HepG2 (cell line): ENCODE data around the gene DCC. TPM values are rescaled to one million over a fixed set of nuclear protein-coding genes. Genes with fewer than 3 reads are reported as not detected.

Experiments used
- GATA4 ChIP-seq: sonication (generic); IDR thresholded peaks from 2 replicates; pipeline ENCODE4 v1.6.1; 2016; ENCODE audit warnings: antibody characterized with exemption, low read depth, borderline replicate concordance
- HNF4G ChIP-seq, 2 experiments: sonication (generic) in 1 of 2; formaldehyde crosslinking in 1 of 2; IDR thresholded peaks; 2 replicates each; pipeline versions ENCODE4 v1.4.0 to v1.6.1; 2011 to 2020; ENCODE audit warnings: borderline replicate concordance in 2 of 2, low read depth in 2 of 2, mild to moderate bottlenecking in 2 of 2, low read length in 1 of 2, missing genetic modification reagents in 1 of 2, moderate library complexity in 1 of 2
- REL ChIP-seq: sonication (generic); formaldehyde crosslinking; conservative IDR thresholded peaks from 2 replicates; pipeline ENCODE4 v1.8.0; 2022; ENCODE audit warnings: mild to moderate bottlenecking, missing genetic modification reagents, moderate library complexity
- ZNF672 ChIP-seq: sonication (generic); formaldehyde crosslinking; IDR thresholded peaks from 2 replicates; pipeline ENCODE4 v1.8.1; 2022; ENCODE audit warnings: missing genetic modification reagents
- polyA plus RNA-seq, 8 experiments: library from polyadenylated mRNA; depleted of rRNA in 3 of 8; stranded (reverse) in 7 of 8; unstranded in 1 of 8; fragments of >200 nt; fragmentation: Illumina TruSeq in 4 of 8; extraction: Trizol in 4 of 8; gene quantifications; 2 replicates each; pipeline versions ENCODE4 v1.2.1 to v1.2.3, GENCODE V29; 2011 to 2016; ENCODE audit warnings: low read depth in 4 of 8, missing spikeins in 1 of 8, mixed read lengths in 1 of 8; ENCODE audit not compliant: insufficient read depth in 1 of 8
- total RNA-seq, 5 experiments: library from RNA; depleted of rRNA; stranded (reverse); fragments of >200 nt; fragmentation: Illumina TruSeq; extraction: Trizol; gene quantifications; 2 replicates each; pipeline ENCODE4 v1.2.3, GENCODE V29; 2016; ENCODE audit warnings: low read depth in 1 of 5
- TF ChIP-seq, protein P1 (sequence below): sonication (generic); formaldehyde crosslinking; IDR thresholded peaks from 2 replicates; pipeline ENCODE4 v1.5.0; 2020; ENCODE audit warnings: mild to moderate bottlenecking, missing genetic modification reagents
- TF ChIP-seq, protein P2 (sequence below): sonication (generic); formaldehyde crosslinking; IDR thresholded peaks from 2 replicates; pipeline ENCODE4 v1.8.0; 2022; ENCODE audit warnings: mild to moderate bottlenecking, missing genetic modification reagents, borderline replicate concordance
- TF ChIP-seq, protein P3 (sequence below): sonication (generic); formaldehyde crosslinking; conservative IDR thresholded peaks from 2 replicates; pipeline ENCODE4 v1.8.1; 2023; ENCODE audit warnings: missing genetic modification reagents

The DCC gene
- total and polyA plus RNA-seq, 2 of the 13 experiments (the other 11 are each of a cell fraction or from before 2014, with no cell fraction given), result not detected

DNA sequence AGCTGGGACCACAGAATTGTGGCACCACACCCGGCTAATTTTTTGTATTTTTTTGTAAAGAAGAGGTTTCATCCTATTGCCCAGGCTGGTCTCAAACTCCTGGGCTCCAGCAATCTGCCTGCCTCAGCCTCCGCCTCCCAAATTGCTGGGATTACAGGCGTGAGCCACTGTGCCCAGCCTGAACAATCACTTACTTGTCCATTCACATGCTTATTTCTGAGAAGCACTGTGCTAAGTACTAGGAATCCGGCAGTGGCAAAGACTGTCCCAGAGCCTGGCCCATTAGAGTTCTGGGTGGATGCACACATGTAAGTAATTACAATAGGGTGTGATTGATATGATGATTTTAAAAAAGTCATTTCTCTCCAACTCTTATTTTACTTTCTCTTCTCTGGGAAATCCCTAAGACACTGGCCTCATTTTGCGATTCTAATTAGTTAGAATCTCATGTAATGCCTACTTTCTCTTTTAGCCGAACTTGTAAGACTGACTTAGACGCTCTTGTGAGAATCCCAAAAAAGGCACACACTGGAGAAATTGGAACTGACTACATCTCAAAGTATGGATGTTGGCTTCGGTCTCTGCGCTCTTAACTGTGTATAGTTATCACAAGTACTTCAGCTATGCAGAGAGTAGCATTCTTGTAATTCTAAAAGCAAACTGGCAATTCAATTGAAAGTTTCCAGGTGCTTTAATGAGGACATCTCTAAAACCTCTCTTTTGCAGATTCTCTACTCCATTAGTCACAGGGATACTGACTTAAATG is 567.7 kb downstream of the DCC start (continued):
- TF ChIP-seq, protein P1, sequence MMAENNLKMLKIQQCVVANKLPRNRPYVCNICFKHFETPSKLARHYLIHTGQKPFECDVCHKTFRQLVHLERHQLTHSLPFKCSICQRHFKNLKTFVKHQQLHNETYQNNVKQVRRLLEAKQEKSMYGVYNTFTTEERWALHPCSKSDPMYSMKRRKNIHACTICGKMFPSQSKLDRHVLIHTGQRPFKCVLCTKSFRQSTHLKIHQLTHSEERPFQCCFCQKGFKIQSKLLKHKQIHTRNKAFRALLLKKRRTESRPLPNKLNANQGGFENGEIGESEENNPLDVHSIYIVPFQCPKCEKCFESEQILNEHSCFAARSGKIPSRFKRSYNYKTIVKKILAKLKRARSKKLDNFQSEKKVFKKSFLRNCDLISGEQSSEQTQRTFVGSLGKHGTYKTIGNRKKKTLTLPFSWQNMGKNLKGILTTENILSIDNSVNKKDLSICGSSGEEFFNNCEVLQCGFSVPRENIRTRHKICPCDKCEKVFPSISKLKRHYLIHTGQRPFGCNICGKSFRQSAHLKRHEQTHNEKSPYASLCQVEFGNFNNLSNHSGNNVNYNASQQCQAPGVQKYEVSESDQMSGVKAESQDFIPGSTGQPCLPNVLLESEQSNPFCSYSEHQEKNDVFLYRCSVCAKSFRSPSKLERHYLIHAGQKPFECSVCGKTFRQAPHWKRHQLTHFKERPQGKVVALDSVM (CRISPR knock-in tag), result no peak
- TF ChIP-seq, protein P2, sequence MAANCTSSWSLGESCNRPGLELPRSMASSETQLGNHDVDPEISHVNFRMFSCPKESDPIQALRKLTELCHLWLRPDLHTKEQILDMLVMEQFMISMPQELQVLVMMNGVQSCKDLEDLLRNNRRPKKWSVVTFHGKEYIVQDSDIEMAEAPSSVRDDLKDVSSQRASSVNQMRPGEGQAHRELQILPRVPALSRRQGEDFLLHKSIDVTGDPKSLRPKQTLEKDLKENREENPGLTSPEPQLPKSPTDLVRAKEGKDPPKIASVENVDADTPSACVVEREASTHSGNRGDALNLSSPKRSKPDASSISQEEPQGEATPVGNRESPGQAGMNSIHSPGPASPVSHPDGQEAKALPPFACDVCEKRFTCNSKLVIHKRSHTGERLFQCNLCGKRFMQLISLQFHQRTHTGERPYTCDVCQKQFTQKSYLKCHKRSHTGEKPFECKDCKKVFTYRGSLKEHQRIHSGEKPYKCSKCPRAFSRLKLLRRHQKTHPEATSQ, result no peak
- TF ChIP-seq, protein P3, sequence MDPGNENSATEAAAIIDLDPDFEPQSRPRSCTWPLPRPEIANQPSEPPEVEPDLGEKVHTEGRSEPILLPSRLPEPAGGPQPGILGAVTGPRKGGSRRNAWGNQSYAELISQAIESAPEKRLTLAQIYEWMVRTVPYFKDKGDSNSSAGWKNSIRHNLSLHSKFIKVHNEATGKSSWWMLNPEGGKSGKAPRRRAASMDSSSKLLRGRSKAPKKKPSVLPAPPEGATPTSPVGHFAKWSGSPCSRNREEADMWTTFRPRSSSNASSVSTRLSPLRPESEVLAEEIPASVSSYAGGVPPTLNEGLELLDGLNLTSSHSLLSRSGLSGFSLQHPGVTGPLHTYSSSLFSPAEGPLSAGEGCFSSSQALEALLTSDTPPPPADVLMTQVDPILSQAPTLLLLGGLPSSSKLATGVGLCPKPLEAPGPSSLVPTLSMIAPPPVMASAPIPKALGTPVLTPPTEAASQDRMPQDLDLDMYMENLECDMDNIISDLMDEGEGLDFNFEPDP, result no peak
- no peak for TF ChIP-seq REL (CRISPR knock-in tag)
- TF ChIP-seq GATA4, result no peak
- TF ChIP-seq ZNF672 (CRISPR knock-in tag), result no peak
- no peak for TF ChIP-seq HNF4G (IDR thresholded peaks at IDR 0.05; ENCODE audit: borderline replicate concordance, low read depth, low read length)
- no peak for TF ChIP-seq HNF4G (CRISPR knock-in tag; IDR thresholded peaks at IDR 0.05; ENCODE audit: borderline replicate concordance, low read depth)
